ENCODE data around the gene KCNMA1.

The KCNMA1 gene

DNA sequence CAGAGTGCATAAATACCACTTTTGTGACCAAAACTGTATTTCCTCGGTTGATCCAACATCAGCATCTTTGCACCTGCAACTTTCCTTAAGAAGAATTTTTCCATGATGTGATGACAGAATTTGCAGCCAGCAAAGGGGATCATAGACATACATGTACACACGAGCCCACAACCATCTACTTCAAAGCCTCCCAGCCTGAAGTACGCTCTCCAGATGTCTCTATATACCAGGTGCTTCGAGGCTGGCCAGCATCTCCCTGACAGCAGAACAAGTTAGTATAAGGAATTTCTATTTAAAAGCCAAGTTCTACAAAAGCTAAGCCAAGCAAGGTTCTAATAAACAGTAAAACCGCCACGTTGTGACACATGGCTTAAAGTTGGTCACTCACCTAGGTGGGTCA, 328.5 kb downstream of the KCNMA1 start:
- no peak for DNase-seq (ENCODE audit: low read depth, low spot score)
- TF ChIP-seq ZNF274 (IDR thresholded peaks at IDR 0.05; ENCODE audit: low read depth, low read length) (no peak), SUZ12 (IDR thresholded peaks at IDR 0.05; ENCODE audit: extremely low read depth, insufficient read depth, insufficient read length) (no peak), YY1 (IDR thresholded peaks at IDR 0.05; ENCODE audit: insufficient read depth, insufficient read length) (no peak)
- Histone ChIP-seq H3K36me3 (ENCODE audit: insufficient read depth, insufficient read length, low read length) (no peaks in the 10 kb centered on the region), H3K9me3 (ENCODE audit: insufficient read depth, low read length) (no peaks in the 10 kb centered on the region), H3K4me1 (ENCODE audit: insufficient read depth, insufficient read length) (no peaks in the 10 kb centered on the region), H3K4me3 (ENCODE audit: insufficient read length, low read depth) (no peak overlapping the region), H3K27me3 (ENCODE audit: insufficient read depth, insufficient read length) (no peaks in the 10 kb centered on the region), H3K9ac (ENCODE audit: insufficient read length, low read depth) (no peak overlapping the region)

- no peak for DNase-seq (ENCODE audit: low read depth, low spot score)
- TF ChIP-seq SUZ12 (IDR thresholded peaks at IDR 0.05; ENCODE audit: extremely low read depth, insufficient read depth, insufficient read length) = no peak
- TF ChIP-seq YY1 (IDR thresholded peaks at IDR 0.05; ENCODE audit: insufficient read depth, insufficient read length) = no peak
- TF ChIP-seq ZNF274 (IDR thresholded peaks at IDR 0.05; ENCODE audit: low read depth, low read length) = no peak
- Histone ChIP-seq H3K4me1 (ENCODE audit: insufficient read depth, insufficient read length) (no peaks in the 10 kb centered on the region), H3K27me3 (ENCODE audit: insufficient read depth, insufficient read length) (no peaks in the 10 kb centered on the region), H3K9ac (ENCODE audit: insufficient read length, low read depth) (no peak overlapping the region), H3K9me3 (ENCODE audit: insufficient read depth, low read length) (no peaks in the 10 kb centered on the region), H3K4me3 (ENCODE audit: insufficient read length, low read depth) (no peak overlapping the region), H3K36me3 (ENCODE audit: insufficient read depth, insufficient read length, low read length) (no peaks in the 10 kb centered on the region)
These were observed 329.4 kb downstream of the KCNMA1 start for GRCh38 chr10:77308084-77308732.

- H3K27me3 ChIP-seq (ENCODE audit: insufficient read depth, insufficient read length) = no peaks in the 10 kb centered on the region
- no peak overlapping the region for H3K4me3 ChIP-seq (ENCODE audit: insufficient read length, low read depth)
- H3K9me3 ChIP-seq (ENCODE audit: insufficient read depth, low read length) = no peaks in the 10 kb centered on the region
- TF ChIP-seq ZNF274 (IDR thresholded peaks at IDR 0.05; ENCODE audit: low read depth, low read length) = no peak
- no peak for TF ChIP-seq YY1 (IDR thresholded peaks at IDR 0.05; ENCODE audit: insufficient read depth, insufficient read length)
- TF ChIP-seq SUZ12 (IDR thresholded peaks at IDR 0.05; ENCODE audit: extremely low read depth, insufficient read depth, insufficient read length) = no peak
- no peak for DNase-seq (ENCODE audit: low read depth, low spot score)
- no peaks in the 10 kb centered on the region for H3K4me1 ChIP-seq (ENCODE audit: insufficient read depth, insufficient read length)
- H3K36me3 ChIP-seq (ENCODE audit: insufficient read depth, insufficient read length, low read length) = no peaks in the 10 kb centered on the region
- H3K9ac ChIP-seq (ENCODE audit: insufficient read length, low read depth) = no peak overlapping the region
These were observed 330.9 kb downstream of the KCNMA1 start for GRCh38 chr10:77306666-77307065.

GRCh38 chr10:77305650-77306632, 331.7 kb downstream of the KCNMA1 start:
- Histone ChIP-seq H3K4me1 (ENCODE audit: insufficient read depth, insufficient read length) (no peaks in the 10 kb centered on the region), H3K9ac (ENCODE audit: insufficient read length, low read depth) (no peak overlapping the region), H3K36me3 (ENCODE audit: insufficient read depth, insufficient read length, low read length) (no peaks in the 10 kb centered on the region), H3K4me3 (ENCODE audit: insufficient read length, low read depth) (no peak overlapping the region), H3K27me3 (ENCODE audit: insufficient read depth, insufficient read length) (no peaks in the 10 kb centered on the region), H3K9me3 (ENCODE audit: insufficient read depth, low read length) (no peaks in the 10 kb centered on the region)
- TF ChIP-seq YY1 (IDR thresholded peaks at IDR 0.05; ENCODE audit: insufficient read depth, insufficient read length) = no peak
- no peak for TF ChIP-seq SUZ12 (IDR thresholded peaks at IDR 0.05; ENCODE audit: extremely low read depth, insufficient read depth, insufficient read length)
- no peak for TF ChIP-seq ZNF274 (IDR thresholded peaks at IDR 0.05; ENCODE audit: low read depth, low read length)
- DNase-seq (ENCODE audit: low read depth, low spot score) = no peak

- Histone ChIP-seq H3K4me1 (ENCODE audit: insufficient read depth, insufficient read length) (no peaks in the 10 kb centered on the region), H3K4me3 (ENCODE audit: insufficient read length, low read depth) (no peak overlapping the region), H3K9me3 (ENCODE audit: insufficient read depth, low read length) (no peaks in the 10 kb centered on the region), H3K9ac (ENCODE audit: insufficient read length, low read depth) (no peak overlapping the region), H3K27me3 (ENCODE audit: insufficient read depth, insufficient read length) (no peaks in the 10 kb centered on the region), H3K36me3 (ENCODE audit: insufficient read depth, insufficient read length, low read length) (no peaks in the 10 kb centered on the region)
- no peak for DNase-seq (ENCODE audit: low read depth, low spot score)
- no peak for TF ChIP-seq SUZ12 (IDR thresholded peaks at IDR 0.05; ENCODE audit: extremely low read depth, insufficient read depth, insufficient read length)
- no peak for TF ChIP-seq YY1 (IDR thresholded peaks at IDR 0.05; ENCODE audit: insufficient read depth, insufficient read length)
- TF ChIP-seq ZNF274 (IDR thresholded peaks at IDR 0.05; ENCODE audit: low read depth, low read length) = no peak
These were observed 333.4 kb downstream of the KCNMA1 start for GRCh38 chr10:77304192-77304591.

- no peaks in the 10 kb centered on the region for H3K36me3 ChIP-seq (ENCODE audit: insufficient read depth, insufficient read length, low read length)
- H3K9me3 ChIP-seq (ENCODE audit: insufficient read depth, low read length) = no peaks in the 10 kb centered on the region
- no peaks in the 10 kb centered on the region for H3K27me3 ChIP-seq (ENCODE audit: insufficient read depth, insufficient read length)
- no peak for DNase-seq (ENCODE audit: low read depth, low spot score)
- no peak for TF ChIP-seq YY1 (IDR thresholded peaks at IDR 0.05; ENCODE audit: insufficient read depth, insufficient read length)
- no peak for TF ChIP-seq ZNF274 (IDR thresholded peaks at IDR 0.05; ENCODE audit: low read depth, low read length)
- TF ChIP-seq SUZ12 (IDR thresholded peaks at IDR 0.05; ENCODE audit: extremely low read depth, insufficient read depth, insufficient read length) = no peak
- no peak overlapping the region for H3K4me3 ChIP-seq (ENCODE audit: insufficient read length, low read depth)
- no peaks in the 10 kb centered on the region for H3K4me1 ChIP-seq (ENCODE audit: insufficient read depth, insufficient read length)
- no peak overlapping the region for H3K9ac ChIP-seq (ENCODE audit: insufficient read length, low read depth)
These were observed 336.3 kb downstream of the KCNMA1 start for GRCh38 chr10:77301305-77301730.

Data from NT2/D1 (cell line).